Measurements from ENCODE around the gene RAD51AP2. TPM values are rescaled to one million over a fixed set of nuclear protein-coding genes. Genes with fewer than 3 reads are reported as not detected.

Gene RAD51AP2
- total RNA-seq, 2 experiments from 2014 or later: not detected

GRCh38 chr2:17540813-17541530 lies 22.7 kb upstream of the RAD51AP2 start:
- Mint-ChIP-seq H3K9me3 (peaks cover 4% of the 10 kb centered on the region), H3K36me3 (peaks cover 2% of the 10 kb centered on the region), H3K27ac (peak overlapping the region; percentile 38), H3K4me3 (no peak overlapping the region), H3K27me3 (peaks cover 62% of the 10 kb centered on the region), H3K4me1 (peaks cover 6% of the 10 kb centered on the region)
- no peak for DNase-seq

- no peak for DNase-seq
- peaks cover 4% of the 10 kb centered on the region for H3K9me3 Mint-ChIP-seq
- H3K36me3 Mint-ChIP-seq: peaks cover 2% of the 10 kb centered on the region
- H3K4me3 Mint-ChIP-seq: no peak within 1 kb of the TSS
- peaks cover 62% of the 10 kb centered on the region for H3K27me3 Mint-ChIP-seq
- peaks cover 6% of the 10 kb centered on the region for H3K4me1 Mint-ChIP-seq
- peak within 1 kb of the TSS; percentile 38 for H3K27ac Mint-ChIP-seq
Observed at GRCh38 chr2:17540093-17540812, 22.0 kb upstream of the RAD51AP2 start, which contains the start of gene VSNL1. VSNL1 (plus strand) TSS chr2:17540696; CDS start chr2:17592075, 51,379 bp downstream.

- H3K27ac Mint-ChIP-seq: no peak overlapping the region
- DNase-seq: no peak
- no peak overlapping the region for H3K4me3 Mint-ChIP-seq
- peaks cover 62% of the 10 kb centered on the region for H3K27me3 Mint-ChIP-seq
- H3K9me3 Mint-ChIP-seq: peaks cover 4% of the 10 kb centered on the region
- H3K4me1 Mint-ChIP-seq: peaks cover 6% of the 10 kb centered on the region
- H3K36me3 Mint-ChIP-seq: peaks cover 2% of the 10 kb centered on the region
Observed at GRCh38 chr2:17539611-17540092, 21.4 kb upstream of the RAD51AP2 start.

- peaks cover 62% of the 10 kb centered on the region for H3K27me3 Mint-ChIP-seq
- H3K36me3 Mint-ChIP-seq: peaks cover 2% of the 10 kb centered on the region
- H3K27ac Mint-ChIP-seq: no peak overlapping the region
- DNase-seq: peak; percentile 13
- no peak overlapping the region for H3K4me3 Mint-ChIP-seq
- H3K4me1 Mint-ChIP-seq: peaks cover 6% of the 10 kb centered on the region
- H3K9me3 Mint-ChIP-seq: peaks cover 4% of the 10 kb centered on the region
Observed at GRCh38 chr2:17538844-17539554, 20.8 kb upstream of the RAD51AP2 start.

GRCh38 chr2:17538022-17538843 lies 20.0 kb upstream of the RAD51AP2 start:
- Mint-ChIP-seq H3K9me3 (peaks cover 4% of the 10 kb centered on the region), H3K27me3 (peaks cover 56% of the 10 kb centered on the region), H3K36me3 (peaks cover 2% of the 10 kb centered on the region), H3K4me1 (peaks cover 6% of the 10 kb centered on the region), H3K4me3 (no peak overlapping the region), H3K27ac (no peak overlapping the region)
- no peak for DNase-seq

GRCh38 chr2:17536416-17536815 lies 18.2 kb upstream of the RAD51AP2 start:
- no peak for DNase-seq
- Mint-ChIP-seq H3K9me3 (peaks cover 2% of the 10 kb centered on the region), H3K4me1 (peaks cover 6% of the 10 kb centered on the region), H3K27me3 (peaks cover 42% of the 10 kb centered on the region), H3K27ac (no peak overlapping the region), H3K36me3 (peaks cover 2% of the 10 kb centered on the region), H3K4me3 (no peak overlapping the region)

GRCh38 chr2:17533546-17533945 lies 15.3 kb upstream of the RAD51AP2 start:
- DNase-seq: no peak
- H3K4me3 Mint-ChIP-seq: no peak overlapping the region
- H3K9me3 Mint-ChIP-seq: no peaks in the 10 kb centered on the region
- H3K27ac Mint-ChIP-seq: no peak overlapping the region
- H3K27me3 Mint-ChIP-seq: peaks cover 16% of the 10 kb centered on the region
- H3K4me1 Mint-ChIP-seq: peaks cover 2% of the 10 kb centered on the region
- H3K36me3 Mint-ChIP-seq: no peaks in the 10 kb centered on the region

GRCh38 chr2:17529771-17530170 lies 11.5 kb upstream of the RAD51AP2 start:
- no peak overlapping the region for H3K27ac Mint-ChIP-seq
- H3K9me3 Mint-ChIP-seq: no peaks in the 10 kb centered on the region
- DNase-seq: no peak
- no peak overlapping the region for H3K4me3 Mint-ChIP-seq
- no peaks in the 10 kb centered on the region for H3K4me1 Mint-ChIP-seq
- peaks cover 4% of the 10 kb centered on the region for H3K27me3 Mint-ChIP-seq
- H3K36me3 Mint-ChIP-seq: no peaks in the 10 kb centered on the region

GRCh38 chr2:17522303-17522702 lies 4.1 kb upstream of the RAD51AP2 start:
- H3K36me3 Mint-ChIP-seq: no peaks in the 10 kb centered on the region

GRCh38 chr2:17521621-17522020 lies 3.4 kb upstream of the RAD51AP2 start:
- no peak overlapping the region for H3K27ac Mint-ChIP-seq
- H3K4me3 Mint-ChIP-seq: no peak overlapping the region
- H3K4me1 Mint-ChIP-seq: no peaks in the 10 kb centered on the region
- no peaks in the 10 kb centered on the region for H3K9me3 Mint-ChIP-seq
- no peaks in the 10 kb centered on the region for H3K36me3 Mint-ChIP-seq
- peaks cover 44% of the 10 kb centered on the region for H3K27me3 Mint-ChIP-seq
- no peak for DNase-seq

More at GRCh38 chr2:17522303-17522702, 4.1 kb upstream of the RAD51AP2 start:
- no peaks in the 10 kb centered on the region for H3K4me1 Mint-ChIP-seq
- H3K27ac Mint-ChIP-seq: no peak overlapping the region
- H3K27me3 Mint-ChIP-seq: peaks cover 42% of the 10 kb centered on the region
- no peaks in the 10 kb centered on the region for H3K9me3 Mint-ChIP-seq
- DNase-seq: no peak
- H3K4me3 Mint-ChIP-seq: no peak overlapping the region

GRCh38 chr2:17520761-17521160 lies 2.5 kb upstream of the RAD51AP2 start:
- no peak overlapping the region for H3K27ac Mint-ChIP-seq
- peaks cover 44% of the 10 kb centered on the region for H3K27me3 Mint-ChIP-seq
- no peaks in the 10 kb centered on the region for H3K36me3 Mint-ChIP-seq
- no peaks in the 10 kb centered on the region for H3K9me3 Mint-ChIP-seq
- no peaks in the 10 kb centered on the region for H3K4me1 Mint-ChIP-seq
- DNase-seq: no peak
- no peak overlapping the region for H3K4me3 Mint-ChIP-seq

- Mint-ChIP-seq H3K4me1 (no peaks in the 10 kb centered on the region), H3K9me3 (no peaks in the 10 kb centered on the region), H3K4me3 (no peak overlapping the region), H3K36me3 (no peaks in the 10 kb centered on the region), H3K27ac (no peak overlapping the region), H3K27me3 (peaks cover 41% of the 10 kb centered on the region)
- no peak for DNase-seq
Observed at GRCh38 chr2:17519486-17519885, 1.2 kb upstream of the RAD51AP2 start.

GRCh38 chr2:17517481-17518211 lies 594 bp downstream of the RAD51AP2 start:
- H3K4me1 Mint-ChIP-seq: no peaks in the 10 kb centered on the region
- no peak overlapping the region for H3K4me3 Mint-ChIP-seq
- DNase-seq: no peak
- H3K9me3 Mint-ChIP-seq: no peaks in the 10 kb centered on the region
- no peaks in the 10 kb centered on the region for H3K36me3 Mint-ChIP-seq
- H3K27ac Mint-ChIP-seq: no peak overlapping the region
- peaks cover 43% of the 10 kb centered on the region for H3K27me3 Mint-ChIP-seq

GRCh38 chr2:17515652-17516051 lies 2.6 kb downstream of the RAD51AP2 start:
- Mint-ChIP-seq H3K27ac (no peak overlapping the region), H3K4me1 (no peaks in the 10 kb centered on the region), H3K9me3 (no peaks in the 10 kb centered on the region), H3K27me3 (peaks cover 40% of the 10 kb centered on the region), H3K36me3 (no peaks in the 10 kb centered on the region), H3K4me3 (no peak overlapping the region)
- no peak for DNase-seq

All from activated naive CD8-positive, alpha-beta T cell treated with anti-CD3 and anti-CD28 coated beads for 36 hours (primary cell).